Sigmoid colon (tissue), 4 donors: Measurements from ENCODE around the gene SRC.

Experiments used
- CTCF ChIP-seq, 4 experiments: fragments of 450-650 bp in 3 of 4; fragments of 200-600 bp in 1 of 4; IDR thresholded peaks; one replicate each; pipeline ENCODE4 v1.5.1; 2016 to 2019; ENCODE audit warnings: antibody characterized with exemption in 4 of 4, mild to moderate bottlenecking in 3 of 4, moderate library complexity in 2 of 4
- POLR2AphosphoS5 ChIP-seq, 4 donors: sonication (generic); formaldehyde crosslinking; IDR thresholded peaks; one replicate each; pipeline ENCODE4 v1.6.1; 2017; ENCODE audit warnings: antibody characterized with exemption in 4 of 4

- no peak for TF ChIP-seq CTCF (IDR thresholded peaks at IDR 0.05)
- peak in 3 of 4 donors; percentile 35 to 55 (median 50) for TF ChIP-seq POLR2AphosphoS5 (IDR thresholded peaks at IDR 0.05)
Observed at GRCh38 chr20:37323985-37324384, 22.0 kb upstream of the SRC start.
